ENCODE results near the gene ABCA4.
"Not testable (repeated sequence)": the region's sequence is repeated elsewhere in the genome, so short reads cannot be mapped to it uniquely, and the experiment has no call there.

Gene ABCA4

DNA sequence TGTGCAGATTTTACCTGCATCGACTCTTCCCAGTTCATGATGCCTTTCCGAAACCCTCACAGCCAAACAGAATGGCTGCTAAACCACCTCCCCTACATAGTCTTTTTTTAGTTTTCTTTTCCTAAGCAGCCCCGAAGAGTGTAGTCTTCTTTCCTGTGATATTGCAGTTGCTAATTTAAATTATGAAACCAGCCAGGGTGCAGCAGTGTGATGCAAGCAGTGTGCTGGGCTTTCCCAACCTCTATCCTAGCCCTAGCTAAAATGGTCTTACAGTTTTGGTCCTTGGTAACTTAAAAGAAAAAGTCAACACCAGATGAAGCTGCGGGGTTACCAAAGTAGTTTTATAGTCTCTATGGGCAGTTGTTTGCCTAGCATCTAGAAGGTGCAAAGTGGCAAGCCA lies 129.7 kb downstream of the ABCA4 start:
- no peak for DNase-seq (ENCODE audit: low spot score)
- H3K27ac ChIP-seq = no peak overlapping the region
- POLR2A ChIA-PET (ENCODE audit: low non-redundant PET) = no interaction called here
- CTCF ChIA-PET = interaction anchor here (0.6 kb wide), 1 partner anchor 12 kb away, joined by 3 read pairs; no protein-coding TSS in a partner anchor
- TF ChIP-seq, protein P1, sequence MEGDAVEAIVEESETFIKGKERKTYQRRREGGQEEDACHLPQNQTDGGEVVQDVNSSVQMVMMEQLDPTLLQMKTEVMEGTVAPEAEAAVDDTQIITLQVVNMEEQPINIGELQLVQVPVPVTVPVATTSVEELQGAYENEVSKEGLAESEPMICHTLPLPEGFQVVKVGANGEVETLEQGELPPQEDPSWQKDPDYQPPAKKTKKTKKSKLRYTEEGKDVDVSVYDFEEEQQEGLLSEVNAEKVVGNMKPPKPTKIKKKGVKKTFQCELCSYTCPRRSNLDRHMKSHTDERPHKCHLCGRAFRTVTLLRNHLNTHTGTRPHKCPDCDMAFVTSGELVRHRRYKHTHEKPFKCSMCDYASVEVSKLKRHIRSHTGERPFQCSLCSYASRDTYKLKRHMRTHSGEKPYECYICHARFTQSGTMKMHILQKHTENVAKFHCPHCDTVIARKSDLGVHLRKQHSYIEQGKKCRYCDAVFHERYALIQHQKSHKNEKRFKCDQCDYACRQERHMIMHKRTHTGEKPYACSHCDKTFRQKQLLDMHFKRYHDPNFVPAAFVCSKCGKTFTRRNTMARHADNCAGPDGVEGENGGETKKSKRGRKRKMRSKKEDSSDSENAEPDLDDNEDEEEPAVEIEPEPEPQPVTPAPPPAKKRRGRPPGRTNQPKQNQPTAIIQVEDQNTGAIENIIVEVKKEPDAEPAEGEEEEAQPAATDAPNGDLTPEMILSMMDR (conservative IDR thresholded peaks at IDR 0.05; ENCODE audit: low read depth) = no peak

GRCh38 chr1:93990477-93990876 lies 130.5 kb downstream of the ABCA4 start:
- H3K27ac ChIP-seq; DNase-seq (ENCODE audit: low spot score); POLR2A ChIA-PET (ENCODE audit: low non-redundant PET): not testable (repeated sequence)
- CTCF ChIA-PET = interaction anchor here (0.6 kb wide), 1 partner anchor 711 kb away, joined by 3 read pairs; no protein-coding TSS in a partner anchor

DNA sequence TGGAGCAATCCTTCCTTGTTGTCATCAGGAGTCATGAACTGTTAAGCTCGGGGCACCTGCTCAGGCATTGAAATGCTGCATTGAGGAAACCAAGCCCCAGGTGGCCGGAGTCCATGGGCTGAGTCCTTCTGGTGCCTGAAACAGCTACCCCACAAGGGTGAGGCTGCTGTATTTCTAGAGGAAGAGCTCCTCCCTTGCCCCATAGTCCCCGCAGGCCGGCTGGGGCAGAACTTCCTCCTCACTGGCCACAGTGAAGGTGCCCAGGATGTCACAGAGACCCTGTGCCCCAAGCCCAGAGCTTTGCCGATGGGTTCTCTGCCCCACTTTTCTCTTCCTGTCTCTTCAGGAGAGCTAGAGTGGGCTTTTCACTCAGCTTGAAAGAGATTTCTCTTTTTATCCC lies 130.9 kb downstream of the ABCA4 start:
- DNase-seq (ENCODE audit: low spot score) = no peak
- no peak overlapping the region for H3K27ac ChIP-seq
- ChIA-PET POLR2A (ENCODE audit: low non-redundant PET) (no interaction called here), CTCF (no interaction called here)
- TF ChIP-seq, protein P1 (conservative IDR thresholded peaks at IDR 0.05; ENCODE audit: low read depth) = no peak

GRCh38 chr1:93989601-93990000 lies 131.3 kb downstream of the ABCA4 start:
- TF ChIP-seq, protein P1 (conservative IDR thresholded peaks at IDR 0.05; ENCODE audit: low read depth) = no peak
- no peak for DNase-seq (ENCODE audit: low spot score)
- POLR2A ChIA-PET (ENCODE audit: low non-redundant PET) = interaction anchor here (0.8 kb wide), 1 partner anchor 31 kb away, joined by 3 read pairs; no protein-coding TSS in a partner anchor
- H3K27ac ChIP-seq = peak overlapping the region; percentile 41
- CTCF ChIA-PET = interaction anchor here (0.9 kb wide), 1 partner anchor 55 kb away, joined by 3 read pairs; no protein-coding TSS in a partner anchor

- CTCF ChIA-PET = interaction anchor here (0.9 kb wide), 1 partner anchor 56 kb away, joined by 3 read pairs; no protein-coding TSS in a partner anchor
- DNase-seq (ENCODE audit: low spot score) = peak; percentile 82
- H3K27ac ChIP-seq = peak overlapping the region; percentile 41
- POLR2A ChIA-PET (ENCODE audit: low non-redundant PET) = interaction anchor here (0.8 kb wide), 1 partner anchor 30 kb away, joined by 3 read pairs; no protein-coding TSS in a partner anchor
- TF ChIP-seq, protein P1 (conservative IDR thresholded peaks at IDR 0.05; ENCODE audit: low read depth) = no peak
Observed at GRCh38 chr1:93988634-93989350, 132.2 kb downstream of the ABCA4 start.

DNA sequence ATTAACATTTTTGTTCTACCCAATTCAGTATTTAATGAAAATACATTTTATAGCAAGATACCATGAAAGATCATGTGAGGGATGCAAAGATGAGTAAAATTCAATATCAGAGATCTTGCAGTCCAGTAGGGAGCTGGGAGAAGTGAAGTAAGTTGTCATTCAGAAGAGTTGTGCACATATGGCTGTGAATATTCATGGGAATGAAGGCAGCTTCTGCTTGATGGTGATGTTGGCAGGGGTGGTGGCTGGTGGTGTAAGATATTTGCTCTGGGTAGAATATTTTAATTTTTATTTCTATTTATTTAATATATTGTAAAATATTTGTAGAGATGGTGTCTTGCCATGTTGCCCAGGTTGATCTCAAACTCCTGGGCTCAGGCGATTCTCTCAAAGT lies 139.7 kb downstream of the ABCA4 start:
- CTCF ChIA-PET = interaction anchor here (0.7 kb wide), 1 partner anchor 1093 kb away, joined by 4 read pairs; no protein-coding TSS in a partner anchor
- POLR2A ChIA-PET (ENCODE audit: low non-redundant PET) = no interaction called here
- TF ChIP-seq, protein P1 (conservative IDR thresholded peaks at IDR 0.05; ENCODE audit: low read depth) = no peak

More for the DNA sequence above, 139.7 kb downstream of the ABCA4 start:
- no peak for DNase-seq (ENCODE audit: low spot score)
- no peak overlapping the region for H3K27ac ChIP-seq

All from RWPE1 (cell line).